Measurements from ENCODE around the gene DUSP5.
A peak's percentile ranks its signal among the peaks of the same experiment; 100 is the strongest.

The DUSP5 gene

DNA sequence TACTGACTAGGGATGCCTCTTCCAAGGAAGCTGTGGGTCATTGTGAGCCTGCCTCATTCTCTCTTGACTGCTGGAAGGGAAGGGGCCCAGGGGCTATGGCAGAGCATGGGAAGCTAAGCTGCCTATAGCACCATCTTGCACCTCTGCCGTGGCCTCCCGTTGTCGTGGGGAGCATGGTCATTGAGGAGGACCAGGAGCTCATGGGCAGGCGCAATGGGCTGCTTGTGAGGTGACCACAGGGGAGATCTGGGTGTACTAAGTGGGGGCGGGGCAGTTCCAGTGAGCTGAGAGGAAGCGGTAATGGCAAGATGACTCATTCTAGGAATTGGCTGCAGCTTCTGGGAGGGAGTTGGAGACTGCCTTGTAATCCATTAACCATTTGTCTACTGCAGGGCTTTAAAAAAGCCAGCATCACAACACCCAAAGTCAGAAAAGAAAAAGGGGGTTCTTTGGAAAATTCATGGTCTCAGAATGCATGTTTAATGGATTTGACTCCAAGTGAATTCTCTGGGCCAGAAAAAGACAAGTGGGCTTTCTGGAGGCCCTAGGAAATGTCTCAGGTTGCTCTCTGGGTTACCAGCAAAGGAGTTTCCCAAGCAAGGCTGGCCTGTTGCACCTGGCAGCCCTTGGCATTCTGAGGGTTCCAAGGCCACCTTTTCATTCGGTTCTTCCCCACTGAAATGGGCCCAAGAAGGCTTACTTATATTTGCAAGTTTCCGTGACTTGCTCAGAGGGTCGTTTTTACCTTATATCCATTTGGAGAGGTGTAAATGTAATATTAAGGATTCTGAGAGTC is 3.6 kb downstream of the DUSP5 start (continued):
- TF ChIP-seq, protein P1, sequence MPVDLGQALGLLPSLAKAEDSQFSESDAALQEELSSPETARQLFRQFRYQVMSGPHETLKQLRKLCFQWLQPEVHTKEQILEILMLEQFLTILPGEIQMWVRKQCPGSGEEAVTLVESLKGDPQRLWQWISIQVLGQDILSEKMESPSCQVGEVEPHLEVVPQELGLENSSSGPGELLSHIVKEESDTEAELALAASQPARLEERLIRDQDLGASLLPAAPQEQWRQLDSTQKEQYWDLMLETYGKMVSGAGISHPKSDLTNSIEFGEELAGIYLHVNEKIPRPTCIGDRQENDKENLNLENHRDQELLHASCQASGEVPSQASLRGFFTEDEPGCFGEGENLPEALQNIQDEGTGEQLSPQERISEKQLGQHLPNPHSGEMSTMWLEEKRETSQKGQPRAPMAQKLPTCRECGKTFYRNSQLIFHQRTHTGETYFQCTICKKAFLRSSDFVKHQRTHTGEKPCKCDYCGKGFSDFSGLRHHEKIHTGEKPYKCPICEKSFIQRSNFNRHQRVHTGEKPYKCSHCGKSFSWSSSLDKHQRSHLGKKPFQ (tag by site-specific recombination; IDR thresholded peaks at IDR 0.05): no peak
- TF ChIP-seq ZFP37 (tag by site-specific recombination; IDR thresholded peaks at IDR 0.05): peak; percentile 44; the same call in 1 of the 2 replicates
- no peak for TF ChIP-seq ZNF133 (tag by site-specific recombination; IDR thresholded peaks at IDR 0.05)
- TF ChIP-seq ZNF24 (tag by site-specific recombination; IDR thresholded peaks at IDR 0.05): 0 out of 2 replicates have a peak, but pooled peaks have one; percentile 25
- TF ChIP-seq ZNF433 (tag by site-specific recombination; IDR thresholded peaks at IDR 0.05; ENCODE audit: low read depth): no peak
- peak; percentile 91 for TF ChIP-seq IKZF3 (tag by site-specific recombination; IDR thresholded peaks at IDR 0.05)
- TF ChIP-seq ZNF19 (tag by site-specific recombination; IDR thresholded peaks at IDR 0.05; ENCODE audit: low read depth): no peak
- peak; percentile 85 for TF ChIP-seq ZNF184 (tag by site-specific recombination; IDR thresholded peaks at IDR 0.05)
- TF ChIP-seq ZNF76 (tag by site-specific recombination; IDR thresholded peaks at IDR 0.05; ENCODE audit: borderline replicate concordance, low read depth): peak; percentile 69; the same call in 1 of the 2 replicates
- peak; percentile 97 for TF ChIP-seq OSR2 (tag by site-specific recombination; IDR thresholded peaks at IDR 0.05)
- no peak for TF ChIP-seq YY2 (tag by site-specific recombination; IDR thresholded peaks at IDR 0.05)
- TF ChIP-seq ZNF132 (tag by site-specific recombination; IDR thresholded peaks at IDR 0.05; ENCODE audit: borderline replicate concordance): no peak
- TF ChIP-seq, protein P2, sequence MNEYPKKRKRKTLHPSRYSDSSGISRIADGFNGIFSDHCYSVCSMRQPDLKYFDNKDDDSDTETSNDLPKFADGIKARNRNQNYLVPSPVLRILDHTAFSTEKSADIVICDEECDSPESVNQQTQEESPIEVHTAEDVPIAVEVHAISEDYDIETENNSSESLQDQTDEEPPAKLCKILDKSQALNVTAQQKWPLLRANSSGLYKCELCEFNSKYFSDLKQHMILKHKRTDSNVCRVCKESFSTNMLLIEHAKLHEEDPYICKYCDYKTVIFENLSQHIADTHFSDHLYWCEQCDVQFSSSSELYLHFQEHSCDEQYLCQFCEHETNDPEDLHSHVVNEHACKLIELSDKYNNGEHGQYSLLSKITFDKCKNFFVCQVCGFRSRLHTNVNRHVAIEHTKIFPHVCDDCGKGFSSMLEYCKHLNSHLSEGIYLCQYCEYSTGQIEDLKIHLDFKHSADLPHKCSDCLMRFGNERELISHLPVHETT (tag by site-specific recombination; IDR thresholded peaks at IDR 0.05): peak; percentile 33; the same call in 1 of the 2 replicates
- TF ChIP-seq KLF1 (tag by site-specific recombination; IDR thresholded peaks at IDR 0.05): peak; percentile 48; the same call in 1 of the 2 replicates
- TF ChIP-seq, protein P3, sequence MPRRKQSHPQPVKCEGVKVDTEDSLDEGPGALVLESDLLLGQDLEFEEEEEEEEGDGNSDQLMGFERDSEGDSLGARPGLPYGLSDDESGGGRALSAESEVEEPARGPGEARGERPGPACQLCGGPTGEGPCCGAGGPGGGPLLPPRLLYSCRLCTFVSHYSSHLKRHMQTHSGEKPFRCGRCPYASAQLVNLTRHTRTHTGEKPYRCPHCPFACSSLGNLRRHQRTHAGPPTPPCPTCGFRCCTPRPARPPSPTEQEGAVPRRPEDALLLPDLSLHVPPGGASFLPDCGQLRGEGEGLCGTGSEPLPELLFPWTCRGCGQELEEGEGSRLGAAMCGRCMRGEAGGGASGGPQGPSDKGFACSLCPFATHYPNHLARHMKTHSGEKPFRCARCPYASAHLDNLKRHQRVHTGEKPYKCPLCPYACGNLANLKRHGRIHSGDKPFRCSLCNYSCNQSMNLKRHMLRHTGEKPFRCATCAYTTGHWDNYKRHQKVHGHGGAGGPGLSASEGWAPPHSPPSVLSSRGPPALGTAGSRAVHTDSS (tag by site-specific recombination; IDR thresholded peaks at IDR 0.05): no peak
- TF ChIP-seq, protein P4, sequence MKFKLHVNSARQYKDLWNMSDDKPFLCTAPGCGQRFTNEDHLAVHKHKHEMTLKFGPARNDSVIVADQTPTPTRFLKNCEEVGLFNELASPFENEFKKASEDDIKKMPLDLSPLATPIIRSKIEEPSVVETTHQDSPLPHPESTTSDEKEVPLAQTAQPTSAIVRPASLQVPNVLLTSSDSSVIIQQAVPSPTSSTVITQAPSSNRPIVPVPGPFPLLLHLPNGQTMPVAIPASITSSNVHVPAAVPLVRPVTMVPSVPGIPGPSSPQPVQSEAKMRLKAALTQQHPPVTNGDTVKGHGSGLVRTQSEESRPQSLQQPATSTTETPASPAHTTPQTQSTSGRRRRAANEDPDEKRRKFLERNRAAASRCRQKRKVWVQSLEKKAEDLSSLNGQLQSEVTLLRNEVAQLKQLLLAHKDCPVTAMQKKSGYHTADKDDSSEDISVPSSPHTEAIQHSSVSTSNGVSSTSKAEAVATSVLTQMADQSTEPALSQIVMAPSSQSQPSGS (tag by site-specific recombination; IDR thresholded peaks at IDR 0.05; ENCODE audit: low read depth): peak; percentile 47; the same call in 1 of the 2 replicates
- TF ChIP-seq, protein P5, sequence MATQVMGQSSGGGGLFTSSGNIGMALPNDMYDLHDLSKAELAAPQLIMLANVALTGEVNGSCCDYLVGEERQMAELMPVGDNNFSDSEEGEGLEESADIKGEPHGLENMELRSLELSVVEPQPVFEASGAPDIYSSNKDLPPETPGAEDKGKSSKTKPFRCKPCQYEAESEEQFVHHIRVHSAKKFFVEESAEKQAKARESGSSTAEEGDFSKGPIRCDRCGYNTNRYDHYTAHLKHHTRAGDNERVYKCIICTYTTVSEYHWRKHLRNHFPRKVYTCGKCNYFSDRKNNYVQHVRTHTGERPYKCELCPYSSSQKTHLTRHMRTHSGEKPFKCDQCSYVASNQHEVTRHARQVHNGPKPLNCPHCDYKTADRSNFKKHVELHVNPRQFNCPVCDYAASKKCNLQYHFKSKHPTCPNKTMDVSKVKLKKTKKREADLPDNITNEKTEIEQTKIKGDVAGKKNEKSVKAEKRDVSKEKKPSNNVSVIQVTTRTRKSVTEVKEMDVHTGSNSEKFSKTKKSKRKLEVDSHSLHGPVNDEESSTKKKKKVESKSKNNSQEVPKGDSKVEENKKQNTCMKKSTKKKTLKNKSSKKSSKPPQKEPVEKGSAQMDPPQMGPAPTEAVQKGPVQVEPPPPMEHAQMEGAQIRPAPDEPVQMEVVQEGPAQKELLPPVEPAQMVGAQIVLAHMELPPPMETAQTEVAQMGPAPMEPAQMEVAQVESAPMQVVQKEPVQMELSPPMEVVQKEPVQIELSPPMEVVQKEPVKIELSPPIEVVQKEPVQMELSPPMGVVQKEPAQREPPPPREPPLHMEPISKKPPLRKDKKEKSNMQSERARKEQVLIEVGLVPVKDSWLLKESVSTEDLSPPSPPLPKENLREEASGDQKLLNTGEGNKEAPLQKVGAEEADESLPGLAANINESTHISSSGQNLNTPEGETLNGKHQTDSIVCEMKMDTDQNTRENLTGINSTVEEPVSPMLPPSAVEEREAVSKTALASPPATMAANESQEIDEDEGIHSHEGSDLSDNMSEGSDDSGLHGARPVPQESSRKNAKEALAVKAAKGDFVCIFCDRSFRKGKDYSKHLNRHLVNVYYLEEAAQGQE (tag by site-specific recombination; IDR thresholded peaks at IDR 0.05): no peak
- TF ChIP-seq ZNF16 (tag by site-specific recombination; IDR thresholded peaks at IDR 0.05; ENCODE audit: low read depth): no peak
- TF ChIP-seq GLIS1 (tag by site-specific recombination; IDR thresholded peaks at IDR 0.05): peak; percentile 93
- peak; percentile 69 for TF ChIP-seq ZFP69B (tag by site-specific recombination; IDR thresholded peaks at IDR 0.05)
- 0 out of 2 replicates have a peak, but pooled peaks have one; percentile 32 for TF ChIP-seq ZNF391 (tag by site-specific recombination; IDR thresholded peaks at IDR 0.05; ENCODE audit: borderline replicate concordance, low read depth)
- peak; percentile 56 for TF ChIP-seq SP3 (tag by site-specific recombination; IDR thresholded peaks at IDR 0.05)
- TF ChIP-seq ZNF341 (tag by site-specific recombination; IDR thresholded peaks at IDR 0.05; ENCODE audit: low read depth): peak; percentile 81
- TF ChIP-seq ZIC2 (tag by site-specific recombination; IDR thresholded peaks at IDR 0.05): peak; percentile 85
- 0 out of 2 replicates have a peak, but pooled peaks have one; percentile 17 for TF ChIP-seq ZNF366 (tag by site-specific recombination; conservative IDR thresholded peaks at IDR 0.05)
- TF ChIP-seq ZNF600 (tag by site-specific recombination; IDR thresholded peaks at IDR 0.05): peak; percentile 79
- no peak for TF ChIP-seq ZNF548 (tag by site-specific recombination; IDR thresholded peaks at IDR 0.05)
- TF ChIP-seq GLI4 (tag by site-specific recombination; IDR thresholded peaks at IDR 0.05): no peak
- TF ChIP-seq KLF16 (tag by site-specific recombination; IDR thresholded peaks at IDR 0.05): no peak; the same call in 1 of the 2 replicates
